HUES48 (cell line): ENCODE data around the gene CUBN.

ENCODE experiments used
- H3K27ac ChIP-seq: one replicate; pipeline ENCODE4 v1.7.0; 2013; ENCODE audit warnings: low read depth, low read length, inconsistent platforms
- H3K27me3 ChIP-seq: 2 replicates; pipeline ENCODE4 v1.6.1; 2013; ENCODE audit warnings: mild to moderate bottlenecking, low read length; ENCODE audit not compliant: control insufficient read depth, insufficient read depth
- H3K36me3 ChIP-seq: 2 replicates; pipeline ENCODE4 v1.6.1; 2013; ENCODE audit warnings: low read length; ENCODE audit not compliant: control insufficient read depth, insufficient read depth
- H3K4me1 ChIP-seq: 2 replicates; pipeline ENCODE4 v1.6.1; 2013; ENCODE audit warnings: mild to moderate bottlenecking, low read length; ENCODE audit not compliant: control insufficient read depth, insufficient read depth
- H3K4me3 ChIP-seq: 2 replicates; pipeline ENCODE4 v1.5.1; 2013; ENCODE audit warnings: mild to moderate bottlenecking, low read depth, low read length
- H3K9ac ChIP-seq: 2 replicates; pipeline ENCODE4 v1.6.1; 2013; ENCODE audit warnings: mild to moderate bottlenecking, low read depth, low read length, moderate library complexity
- H3K9me3 ChIP-seq: 2 replicates; pipeline ENCODE4 v1.6.1; 2013; ENCODE audit warnings: low read length; ENCODE audit not compliant: control insufficient read depth, insufficient read depth

CUBN gene

DNA sequence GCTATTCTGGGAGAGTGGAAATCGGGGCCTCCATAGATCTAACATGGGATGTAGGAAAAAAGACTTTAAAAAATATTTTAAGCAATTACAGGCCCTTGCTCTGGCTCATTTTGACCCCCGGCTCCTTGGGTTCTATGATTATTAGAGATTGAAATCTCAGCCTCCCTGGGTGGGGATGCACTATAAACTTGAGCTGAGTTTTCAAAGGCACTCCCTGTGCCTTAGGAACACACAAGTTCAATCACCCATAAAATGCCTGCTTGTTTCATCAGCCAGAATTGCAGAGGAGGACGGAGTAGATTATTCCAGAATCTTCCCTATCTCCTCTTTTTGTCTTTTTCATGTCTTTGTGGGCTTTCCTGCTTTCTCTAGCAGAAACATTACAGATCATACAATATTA, 145.4 kb downstream of the CUBN start:
- H3K27me3 ChIP-seq: no peaks in the 10 kb centered on the region
- no peak overlapping the region for H3K4me3 ChIP-seq
- H3K36me3 ChIP-seq: no peaks in the 10 kb centered on the region
- H3K9ac ChIP-seq: no peak overlapping the region
- no peaks in the 10 kb centered on the region for H3K9me3 ChIP-seq
- no peak overlapping the region for H3K27ac ChIP-seq
- H3K4me1 ChIP-seq: peaks cover 10% of the 10 kb centered on the region

DNA sequence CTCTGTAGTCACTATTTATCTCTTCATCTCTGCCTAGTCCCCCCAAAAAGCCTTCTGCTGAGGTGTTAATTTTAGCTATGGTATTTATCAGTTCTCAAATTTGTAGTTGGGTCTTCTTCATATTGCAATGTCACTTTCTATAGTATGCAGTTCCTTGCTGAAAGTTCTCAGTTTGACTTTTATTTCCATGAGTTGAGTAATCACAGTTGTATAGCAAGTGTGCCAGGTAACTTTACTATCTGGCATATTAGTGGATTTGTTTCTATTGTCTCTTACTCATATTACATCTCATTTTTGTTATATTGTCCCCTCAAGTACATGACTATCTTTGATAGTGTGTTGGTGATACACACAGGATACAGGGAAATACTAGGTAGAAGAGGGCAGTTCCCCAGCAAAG, 152.8 kb downstream of the CUBN start:
- Histone ChIP-seq H3K27me3 (no peaks in the 10 kb centered on the region), H3K9me3 (no peaks in the 10 kb centered on the region), H3K27ac (no peak overlapping the region), H3K4me3 (no peak overlapping the region), H3K4me1 (no peaks in the 10 kb centered on the region), H3K36me3 (no peaks in the 10 kb centered on the region), H3K9ac (no peak overlapping the region)

GRCh38 chr10:16975188-16975587, 154.4 kb downstream of the CUBN start:
- H3K36me3 ChIP-seq: no peaks in the 10 kb centered on the region
- H3K27me3 ChIP-seq: no peaks in the 10 kb centered on the region

GRCh38 chr10:16968416-16969041, 161.1 kb downstream of the CUBN start:
- Histone ChIP-seq H3K4me3 (no peak overlapping the region), H3K36me3 (no peaks in the 10 kb centered on the region), H3K9ac (no peak overlapping the region), H3K27ac (peak overlapping the region; percentile 80), H3K27me3 (no peaks in the 10 kb centered on the region), H3K4me1 (peaks cover 26% of the 10 kb centered on the region), H3K9me3 (no peaks in the 10 kb centered on the region)

More at GRCh38 chr10:16975188-16975587, 154.4 kb downstream of the CUBN start:
- no peaks in the 10 kb centered on the region for H3K4me1 ChIP-seq
- no peak overlapping the region for H3K9ac ChIP-seq
- no peak overlapping the region for H3K4me3 ChIP-seq
- H3K27ac ChIP-seq: no peak overlapping the region
- H3K9me3 ChIP-seq: no peaks in the 10 kb centered on the region

- Histone ChIP-seq H3K9ac (no peak overlapping the region), H3K4me1 (peaks cover 26% of the 10 kb centered on the region), H3K9me3 (no peaks in the 10 kb centered on the region), H3K4me3 (no peak overlapping the region), H3K27ac (peak overlapping the region; percentile 80), H3K36me3 (no peaks in the 10 kb centered on the region), H3K27me3 (no peaks in the 10 kb centered on the region)
Measured at GRCh38 chr10:16967866-16968415, 161.7 kb downstream of the CUBN start.

DNA sequence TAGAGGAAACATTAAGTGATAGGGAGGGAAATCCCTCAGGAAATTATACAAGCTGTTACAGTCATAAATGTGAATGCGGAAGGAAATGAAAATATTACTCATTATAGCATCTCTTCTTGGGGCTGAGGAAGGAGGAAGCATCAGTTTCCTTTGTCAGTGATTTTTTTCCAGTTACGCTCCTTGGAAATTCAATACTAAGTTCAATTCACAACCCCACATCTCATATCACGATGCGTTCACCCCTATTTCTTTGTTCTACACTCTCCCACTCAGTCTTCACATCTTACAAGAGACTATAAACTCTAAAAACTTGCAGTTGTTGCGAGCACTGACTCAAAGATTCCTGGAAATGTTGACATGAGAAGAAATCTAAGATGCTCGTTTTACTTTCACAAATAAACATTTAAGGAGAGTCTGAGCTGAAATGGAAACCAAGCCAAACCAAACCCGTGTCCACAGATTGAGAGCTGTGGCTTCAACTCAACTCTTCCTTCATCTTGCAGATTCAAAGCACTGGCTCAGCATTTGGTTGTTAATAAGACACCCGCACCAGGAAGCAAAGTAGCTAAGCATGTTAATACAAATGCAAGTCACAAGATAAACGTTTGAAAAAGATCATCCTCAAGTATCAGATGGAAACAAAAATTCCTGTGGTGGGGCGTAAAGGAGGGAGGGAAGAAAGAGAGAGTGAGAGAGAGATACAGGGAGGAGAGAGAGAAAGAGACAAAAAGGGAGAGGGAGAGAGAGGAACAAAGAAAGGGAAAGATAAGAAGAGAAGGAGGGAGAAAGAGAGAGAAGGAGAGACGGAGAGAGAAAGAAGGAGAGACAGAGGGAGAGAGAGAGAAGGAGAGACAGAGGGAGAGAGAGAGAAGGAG, 162.4 kb downstream of the CUBN start:
- no peaks in the 10 kb centered on the region for H3K9me3 ChIP-seq
- no peak overlapping the region for H3K4me3 ChIP-seq
- H3K36me3 ChIP-seq: no peaks in the 10 kb centered on the region
- H3K27me3 ChIP-seq: no peaks in the 10 kb centered on the region
- no peak overlapping the region for H3K9ac ChIP-seq
- peaks cover 26% of the 10 kb centered on the region for H3K4me1 ChIP-seq
- peak overlapping the region; percentile 40 for H3K27ac ChIP-seq

- H3K4me3 ChIP-seq: no peak overlapping the region
- no peaks in the 10 kb centered on the region for H3K27me3 ChIP-seq
- H3K4me1 ChIP-seq: peaks cover 26% of the 10 kb centered on the region
- no peaks in the 10 kb centered on the region for H3K36me3 ChIP-seq
- no peaks in the 10 kb centered on the region for H3K9me3 ChIP-seq
- H3K9ac ChIP-seq: no peak overlapping the region
- peak overlapping the region; percentile 57 for H3K27ac ChIP-seq
Measured at GRCh38 chr10:16965740-16966447, 163.7 kb downstream of the CUBN start.

GRCh38 chr10:16965344-16965616, 164.3 kb downstream of the CUBN start:
- no peaks in the 10 kb centered on the region for H3K27me3 ChIP-seq
- no peak overlapping the region for H3K27ac ChIP-seq
- H3K4me1 ChIP-seq: peaks cover 26% of the 10 kb centered on the region
- H3K36me3 ChIP-seq: no peaks in the 10 kb centered on the region
- no peak overlapping the region for H3K9ac ChIP-seq
- H3K9me3 ChIP-seq: no peaks in the 10 kb centered on the region
- H3K4me3 ChIP-seq: no peak overlapping the region

DNA sequence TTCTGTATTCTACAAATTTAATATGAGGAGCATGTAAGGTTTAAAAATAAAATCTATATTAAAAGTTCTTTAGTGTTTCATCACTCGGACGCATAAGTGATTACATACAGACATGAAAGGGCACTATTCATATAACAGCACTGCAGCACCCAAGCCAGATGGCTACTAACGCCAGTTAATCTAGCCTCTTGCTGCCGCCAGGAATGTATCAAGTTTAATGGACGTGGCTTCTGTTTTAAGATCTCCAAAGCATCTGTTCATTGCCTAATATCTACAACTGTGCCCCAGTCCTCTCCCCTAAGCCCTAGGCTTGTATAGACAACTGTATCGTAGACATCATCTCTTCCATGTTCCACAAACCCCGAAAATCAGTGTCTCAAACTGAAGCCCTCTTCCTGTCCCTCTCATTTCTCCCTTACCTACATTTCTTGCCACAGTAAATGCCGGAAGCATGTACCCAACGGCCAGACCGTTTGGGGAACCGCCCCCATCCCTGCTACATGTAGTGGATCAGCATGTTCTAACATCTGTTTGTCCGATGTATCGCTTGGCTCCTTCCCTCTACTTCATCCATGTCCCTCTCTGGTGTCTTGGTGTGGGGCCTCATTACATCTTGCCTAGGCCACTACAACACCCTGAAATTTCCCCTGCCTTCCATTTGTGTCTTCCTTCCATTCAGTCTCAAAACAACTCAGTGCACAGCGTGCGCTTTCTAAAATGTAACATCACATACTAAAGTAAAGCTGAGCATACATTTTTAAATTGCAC, 164.9 kb downstream of the CUBN start:
- Histone ChIP-seq H3K27me3 (no peaks in the 10 kb centered on the region), H3K27ac (no peak overlapping the region), H3K4me1 (peaks cover 26% of the 10 kb centered on the region), H3K9me3 (no peaks in the 10 kb centered on the region), H3K9ac (no peak overlapping the region), H3K36me3 (no peaks in the 10 kb centered on the region), H3K4me3 (no peak overlapping the region)

- Histone ChIP-seq H3K9me3 (no peaks in the 10 kb centered on the region), H3K9ac (no peak overlapping the region), H3K27ac (no peak overlapping the region), H3K27me3 (no peaks in the 10 kb centered on the region), H3K4me3 (no peak overlapping the region), H3K36me3 (no peaks in the 10 kb centered on the region), H3K4me1 (peaks cover under 1% of the 10 kb centered on the region; the same call in 1 of the 2 replicates)
Measured at GRCh38 chr10:16960551-16960950, 169.1 kb downstream of the CUBN start.
